ENCODE measurements around the gene SPCS2.
"Not testable (repeated sequence)": the region's sequence is repeated elsewhere in the genome, so short reads cannot be mapped to it uniquely, and the experiment has no call there.

SPCS2 gene

DNA sequence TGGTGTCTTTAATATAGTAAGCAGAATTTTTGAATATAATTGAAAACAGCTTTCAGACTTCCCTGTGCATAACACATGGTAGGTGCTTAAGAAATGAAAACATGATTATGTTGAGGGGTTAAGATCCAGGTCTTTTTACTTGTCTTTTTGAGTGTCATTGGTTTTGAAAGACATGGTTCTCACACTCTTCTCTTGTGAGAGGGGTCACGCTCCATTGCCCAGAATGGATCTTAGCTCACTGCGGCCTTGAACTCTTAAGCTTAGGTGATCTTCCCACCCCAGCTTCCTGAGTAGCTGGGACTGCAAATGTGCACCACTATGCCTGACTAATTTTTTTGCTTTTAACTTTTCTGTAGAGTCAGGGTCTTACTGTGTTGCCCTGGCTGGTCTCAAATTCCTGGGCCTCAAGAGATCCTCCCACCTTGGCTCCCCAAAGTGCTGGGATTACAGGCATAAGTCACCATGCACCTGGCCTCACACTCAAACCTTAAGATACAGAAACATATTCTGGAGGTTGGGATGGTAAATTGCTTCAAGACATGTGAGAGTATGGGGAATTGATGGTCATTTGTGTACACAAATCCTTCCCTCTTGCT, 1.4 kb downstream of the SPCS2 start:
- DNase-seq: no peak

DNA sequence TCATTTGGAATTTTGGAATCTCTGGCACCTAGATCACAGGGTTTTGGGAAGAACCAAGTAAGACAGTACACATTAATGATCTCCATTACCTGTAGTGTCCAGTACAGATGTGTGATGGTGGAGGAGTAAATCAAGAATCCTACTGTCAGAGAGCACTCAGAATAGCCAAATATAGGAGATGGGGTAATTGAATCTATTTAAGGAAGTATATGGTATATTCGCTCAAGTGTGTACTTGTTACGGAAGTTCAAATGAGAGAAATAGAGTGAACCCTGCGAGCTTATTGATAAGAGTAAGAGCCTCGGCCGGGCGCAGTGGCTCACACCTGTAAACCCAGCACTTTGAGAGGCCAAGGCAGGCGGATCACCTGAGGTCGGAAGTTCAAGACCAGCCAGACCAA, 2.2 kb downstream of the SPCS2 start:
- DNase-seq: no peak

DNA sequence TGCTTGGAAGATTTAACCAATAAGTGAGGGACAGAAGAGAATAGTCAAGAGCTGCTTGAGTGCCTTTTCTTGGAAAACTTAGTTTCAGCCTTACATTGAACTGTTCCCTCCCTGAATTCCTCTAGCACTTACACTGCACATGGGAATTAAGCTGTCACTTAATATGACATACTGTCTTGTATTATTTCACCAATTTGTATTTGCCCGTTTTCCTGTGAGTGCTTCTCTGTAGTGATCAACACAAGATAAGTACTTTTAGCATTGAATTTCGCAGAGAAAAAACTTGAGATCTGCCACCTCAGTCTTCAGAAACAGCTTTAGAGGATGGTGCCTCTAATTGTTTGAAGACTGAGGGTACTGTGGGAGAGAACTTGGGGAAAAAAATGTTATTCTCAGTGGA, 3.7 kb downstream of the SPCS2 start:
- no peak for DNase-seq

DNA sequence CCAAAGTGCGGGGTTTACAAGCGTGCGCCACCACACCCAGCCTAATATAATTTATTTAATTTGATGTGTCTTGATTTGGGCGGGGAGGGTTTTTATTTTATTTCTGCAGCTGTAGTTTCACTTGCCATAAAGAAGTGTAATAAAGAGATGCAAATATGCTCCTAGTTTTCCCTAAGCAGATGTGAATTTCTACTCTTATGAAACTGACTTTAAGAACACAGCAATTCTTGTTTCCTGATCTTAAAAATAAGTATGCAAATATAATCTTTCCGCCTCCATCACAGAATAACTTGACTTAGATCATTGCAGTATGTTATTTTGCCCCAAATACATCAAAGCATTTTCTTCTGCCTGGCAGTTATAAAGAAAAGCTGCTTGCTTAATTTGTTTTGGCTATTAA, 4.4 kb downstream of the SPCS2 start:
- no peak for DNase-seq

DNA sequence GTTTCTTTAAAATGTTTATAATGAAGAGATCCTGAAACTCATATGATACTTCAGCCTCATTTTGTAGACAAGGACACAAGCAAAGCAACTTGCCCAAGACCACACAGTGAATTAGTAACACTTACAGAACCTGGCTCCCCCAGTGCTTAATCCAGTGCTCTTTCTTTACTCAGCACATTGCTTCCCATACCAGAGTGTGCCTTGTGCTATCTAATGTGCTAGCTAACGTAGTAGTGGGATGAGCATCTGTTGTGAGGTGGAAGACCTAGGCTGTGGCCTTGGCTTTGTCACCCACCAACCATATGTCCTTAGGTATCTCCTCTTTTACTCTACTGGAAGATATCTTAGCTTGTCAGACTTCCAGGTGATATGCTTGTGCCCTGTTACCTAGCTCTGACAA, 5.1 kb downstream of the SPCS2 start:
- DNase-seq: no peak

DNA sequence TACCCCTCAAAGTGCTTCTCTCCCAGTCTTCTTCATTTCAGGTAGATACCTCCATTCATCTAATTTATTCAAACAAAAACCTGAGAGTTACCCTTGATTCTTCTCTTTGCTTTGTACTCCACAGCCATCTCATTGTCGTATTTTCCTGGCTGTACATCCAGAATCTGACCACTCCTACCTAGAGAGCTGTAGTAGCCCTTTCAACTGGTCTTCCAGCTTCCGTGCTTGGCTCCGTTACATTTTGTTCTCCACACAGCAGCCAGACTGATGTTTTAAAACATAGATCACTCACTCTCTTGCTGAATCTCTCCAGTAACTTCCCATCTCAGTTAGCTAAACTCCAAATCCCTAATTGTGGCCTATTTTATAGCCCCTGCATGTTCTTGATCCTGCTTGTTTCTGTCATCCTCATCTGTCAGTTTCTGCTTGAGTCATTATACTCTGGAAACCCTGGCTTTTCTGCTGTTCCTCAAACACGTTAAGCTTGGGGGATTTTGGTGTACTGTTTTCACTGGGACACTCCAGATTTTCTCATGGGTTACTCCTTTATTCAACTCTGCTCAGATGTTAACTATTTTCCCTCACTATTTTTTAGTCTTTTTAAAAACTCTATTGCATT, 7.4 kb downstream of the SPCS2 start:
- DNase-seq: no peak

DNA sequence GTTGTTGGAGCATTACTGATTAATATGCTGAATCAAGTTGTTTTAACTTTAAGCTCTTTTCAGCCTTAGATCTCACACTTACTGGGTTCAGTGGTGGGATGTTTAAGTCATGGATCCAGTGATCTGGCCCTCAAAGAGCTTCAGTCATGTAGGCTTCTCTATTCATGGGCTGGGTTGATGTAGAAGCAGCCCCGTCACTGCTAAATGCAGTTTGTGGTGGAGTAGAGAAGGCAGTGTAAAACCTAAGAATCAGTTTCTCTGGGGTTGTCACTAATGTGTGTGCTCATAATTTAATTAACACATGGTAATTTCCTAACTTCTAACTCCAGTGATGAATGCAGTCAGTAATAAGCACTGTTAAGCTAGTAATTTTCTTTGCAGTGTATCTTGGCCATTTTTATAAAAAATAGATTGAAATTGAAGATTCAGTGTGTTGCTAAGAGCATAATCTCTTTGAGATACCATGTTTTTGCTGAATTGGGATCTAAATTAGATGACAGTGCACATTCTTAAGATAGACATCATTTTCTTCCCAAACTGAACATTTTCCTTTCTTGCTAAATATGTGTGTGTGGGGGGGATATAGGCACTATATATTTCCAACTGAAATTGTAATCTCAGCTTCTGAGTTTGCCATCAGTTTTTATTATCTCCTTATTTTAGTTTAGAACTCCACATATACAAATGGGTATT, 9.0 kb downstream of the SPCS2 start:
- no peak for DNase-seq

DNA sequence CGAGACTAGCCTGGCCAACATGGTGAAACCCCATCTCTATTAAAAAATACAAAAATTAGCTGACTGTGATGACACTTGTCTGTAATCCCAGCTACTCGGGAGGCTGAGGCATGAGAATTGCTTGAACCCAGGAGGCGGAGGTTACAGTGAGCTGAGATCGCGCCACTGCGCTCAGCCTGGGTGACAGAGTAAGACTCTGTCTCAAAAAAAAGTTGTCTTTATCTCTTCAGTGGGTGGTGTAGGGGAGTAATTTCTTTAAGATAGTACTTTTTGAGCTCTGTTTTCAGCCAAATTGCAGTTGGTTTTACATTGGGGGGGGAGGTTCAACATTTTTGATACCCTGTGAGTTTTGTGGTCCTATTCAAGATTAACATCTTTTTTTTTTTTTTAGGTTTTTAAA, 11.1 kb downstream of the SPCS2 start:
- DNase-seq: not testable (repeated sequence)

DNA sequence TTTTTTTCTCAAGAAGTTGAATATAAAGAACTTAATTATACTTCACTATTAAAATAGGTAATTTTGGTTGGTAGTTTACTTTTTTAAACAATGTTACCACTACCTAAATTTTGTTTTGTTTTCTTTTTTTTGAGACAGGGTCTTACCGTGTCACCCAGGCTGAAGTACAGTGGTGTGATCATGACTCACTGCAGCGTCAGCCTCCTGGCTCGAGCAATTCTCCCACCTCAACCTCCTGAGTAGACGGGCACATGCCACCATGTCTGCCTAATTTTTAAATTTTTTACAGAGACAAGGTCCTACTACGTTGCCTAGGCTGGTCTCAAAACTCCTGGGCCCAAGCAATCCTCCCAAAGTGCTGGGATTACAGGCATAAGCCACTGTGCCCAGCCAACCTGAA, 17.6 kb downstream of the SPCS2 start:
- DNase-seq: no peak

DNA sequence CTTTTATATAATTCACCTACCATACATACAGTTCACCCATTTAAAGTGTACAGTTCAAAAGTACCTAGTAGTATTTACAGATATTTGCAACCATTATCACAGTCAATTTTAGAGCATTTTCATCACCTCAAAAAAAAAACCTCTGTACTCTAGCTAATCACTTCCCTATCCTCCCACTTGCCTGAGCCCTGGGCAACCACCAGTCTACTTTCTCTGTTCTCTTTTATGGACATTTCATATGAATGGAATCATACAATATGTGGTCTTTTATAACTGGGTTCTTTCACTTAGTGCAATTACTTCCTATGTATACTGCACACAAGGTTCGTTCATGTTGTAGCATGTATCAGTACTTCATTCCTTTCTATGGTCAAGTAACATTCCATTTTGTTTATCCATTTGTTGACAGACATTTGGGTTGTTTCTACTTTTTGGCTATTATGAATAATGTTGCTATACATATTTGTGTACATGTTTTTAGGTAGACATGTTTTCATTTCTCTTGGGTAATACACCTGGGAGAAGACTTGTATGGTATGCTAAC, 21.9 kb downstream of the SPCS2 start:
- DNase-seq: no peak

DNA sequence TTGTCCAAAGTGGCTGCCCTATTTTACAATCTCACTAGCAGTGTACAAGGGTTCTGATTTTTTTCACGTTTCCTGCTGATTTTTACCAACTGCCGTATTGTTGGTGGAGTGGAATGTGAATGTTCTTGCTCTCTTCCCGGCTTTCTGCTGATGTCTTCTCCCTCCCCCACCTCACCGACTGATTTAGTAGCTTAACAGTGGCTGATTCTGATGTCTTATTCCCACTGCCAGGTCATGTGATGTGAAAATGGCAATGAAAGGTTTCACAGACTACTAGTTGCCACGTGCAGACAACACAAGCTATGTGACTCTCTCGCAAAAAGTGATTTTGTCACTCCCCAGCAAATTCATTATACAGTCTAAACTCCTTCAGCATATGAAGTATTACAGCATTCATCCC, 22.4 kb downstream of the SPCS2 start:
- DNase-seq: no peak

DNA sequence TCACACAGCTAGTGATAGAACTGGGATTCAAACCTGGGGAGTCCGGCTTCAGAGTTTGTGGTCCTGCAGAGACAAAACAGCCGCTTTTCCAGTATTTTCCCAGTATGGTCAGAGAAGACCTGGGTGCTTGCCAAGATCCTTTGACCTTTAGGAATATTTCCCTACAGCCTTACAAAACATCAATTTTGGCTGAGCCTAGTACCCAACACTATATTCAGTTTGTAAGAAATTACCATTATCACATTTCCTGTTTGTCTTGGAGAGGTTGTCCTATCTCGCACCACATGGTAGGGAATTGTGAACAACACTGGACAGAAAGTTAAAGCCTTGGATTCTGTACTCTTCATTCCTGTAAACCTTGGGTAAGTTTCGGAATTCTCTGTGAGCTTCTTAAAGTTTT, 29.0 kb downstream of the SPCS2 start:
- no peak for DNase-seq

DNA sequence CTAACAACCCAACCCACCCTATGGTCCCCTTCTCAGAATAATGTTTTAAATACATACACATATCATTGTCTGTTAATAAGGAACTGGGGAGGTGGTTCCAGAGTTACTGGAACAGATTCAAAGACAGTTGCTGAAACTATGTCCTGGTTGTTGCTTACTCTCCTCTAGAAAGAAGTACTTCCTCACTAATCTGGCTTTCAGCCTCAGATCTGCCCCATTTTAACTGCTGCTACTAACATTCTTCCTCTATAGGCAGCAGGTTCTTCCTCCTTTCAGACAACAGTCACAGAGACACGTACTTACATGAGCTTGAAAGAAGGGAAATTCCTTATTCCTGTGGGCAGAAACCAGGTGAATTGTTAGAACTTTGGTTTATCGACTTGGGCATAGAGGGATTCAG, 31.6 kb downstream of the SPCS2 start:
- no peak for DNase-seq

DNA sequence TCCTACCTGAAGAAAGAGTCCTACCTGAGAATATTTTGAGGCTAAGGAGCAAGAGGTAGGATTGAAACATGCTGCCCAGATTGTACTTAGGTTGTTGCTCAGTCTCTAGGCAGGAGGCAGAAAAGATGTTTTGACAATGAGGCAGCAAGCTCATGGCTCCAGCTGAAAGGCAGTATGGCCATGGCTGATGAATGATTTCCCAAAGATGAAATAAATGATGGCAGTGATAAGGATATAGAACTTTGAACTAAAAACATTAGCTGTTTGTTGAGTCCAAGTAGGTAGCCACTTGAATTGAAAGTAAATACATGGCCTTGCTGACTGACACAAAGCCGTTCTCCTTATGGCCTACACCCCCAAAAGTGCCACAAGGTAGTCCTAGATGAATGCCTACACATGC, 32.8 kb downstream of the SPCS2 start:
- DNase-seq: no peak

DNA sequence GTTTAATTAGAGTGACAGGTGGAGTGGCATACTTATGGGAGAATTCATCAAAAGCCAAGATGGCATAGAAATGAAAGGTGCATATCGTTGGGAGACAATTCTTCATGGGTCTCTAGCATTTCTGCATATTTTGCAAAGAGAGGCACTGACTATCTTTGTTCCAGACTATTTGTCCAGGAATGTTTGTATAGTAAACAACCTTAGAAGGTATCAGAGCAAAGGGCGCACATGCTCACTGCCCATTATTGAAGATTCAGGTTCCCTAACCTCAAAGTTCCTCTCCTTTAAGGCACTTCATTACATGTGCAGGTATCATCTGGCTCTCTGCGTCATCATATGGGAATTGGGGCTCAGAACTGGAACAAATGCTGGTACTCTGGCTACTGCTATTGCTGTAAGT, 35.0 kb downstream of the SPCS2 start:
- no peak for DNase-seq

DNA sequence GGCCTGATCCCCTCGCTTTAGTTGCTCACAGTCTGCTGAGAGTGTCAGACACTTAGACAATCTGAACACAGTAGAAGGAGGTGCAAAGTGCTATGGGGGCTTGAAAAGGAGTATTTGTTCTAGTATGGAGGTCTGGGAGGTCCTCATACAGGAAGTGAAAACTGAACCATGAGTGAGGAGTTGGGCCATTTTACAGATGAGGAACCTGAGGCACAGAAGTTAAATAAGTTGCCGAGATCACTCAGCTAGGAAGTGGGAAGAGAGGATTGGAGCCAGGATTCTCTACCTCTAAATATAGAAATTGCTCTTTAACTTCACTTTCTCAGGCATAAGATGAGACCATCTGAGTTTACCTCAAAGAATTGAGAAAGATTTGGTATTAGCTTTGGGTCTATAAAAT, 35.7 kb downstream of the SPCS2 start:
- no peak for DNase-seq

DNA sequence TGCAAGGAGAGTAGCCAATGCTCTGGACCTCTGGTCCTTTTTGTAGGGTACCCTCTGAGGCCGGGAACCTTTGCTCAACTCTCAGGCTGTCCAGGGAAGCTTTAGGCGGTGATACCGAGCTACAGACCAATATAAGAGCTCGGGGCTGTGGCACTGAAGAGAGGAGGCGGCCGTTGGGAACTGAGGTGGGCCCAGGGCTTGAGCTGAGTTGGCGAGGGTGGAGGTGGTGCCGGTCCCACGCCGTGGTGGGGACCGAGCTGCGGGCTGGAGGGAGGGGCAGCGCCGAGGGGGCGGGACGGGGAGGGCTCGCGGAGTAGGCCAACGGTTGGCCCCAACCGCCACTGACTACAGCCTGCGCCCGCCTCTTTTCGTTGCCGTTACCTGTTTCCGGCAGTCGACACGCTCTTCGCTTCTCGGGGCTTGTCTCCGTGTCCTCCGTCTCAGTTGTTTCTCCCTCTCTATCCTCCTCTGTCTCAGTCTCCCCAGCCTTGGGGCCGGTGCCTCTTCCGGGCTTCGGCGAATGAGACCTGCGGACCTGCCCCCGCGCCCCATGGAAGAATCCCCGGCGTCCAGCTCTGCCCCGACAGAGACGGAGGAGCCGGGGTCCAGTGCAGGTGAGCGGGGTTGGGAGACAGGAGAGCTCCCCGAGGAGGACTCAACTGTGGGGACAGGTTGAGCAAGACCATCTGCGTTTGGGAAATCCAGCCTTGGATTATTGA, 39.6 kb downstream of the SPCS2 start, which contains the start of gene NEU3:
Gene NEU3, plus strand, starts transcription at position 393 of the 719 bp plus-strand sequence. Its CDS starts 128 bp downstream, at position 521.
- peak; percentile 91 for DNase-seq

DNA sequence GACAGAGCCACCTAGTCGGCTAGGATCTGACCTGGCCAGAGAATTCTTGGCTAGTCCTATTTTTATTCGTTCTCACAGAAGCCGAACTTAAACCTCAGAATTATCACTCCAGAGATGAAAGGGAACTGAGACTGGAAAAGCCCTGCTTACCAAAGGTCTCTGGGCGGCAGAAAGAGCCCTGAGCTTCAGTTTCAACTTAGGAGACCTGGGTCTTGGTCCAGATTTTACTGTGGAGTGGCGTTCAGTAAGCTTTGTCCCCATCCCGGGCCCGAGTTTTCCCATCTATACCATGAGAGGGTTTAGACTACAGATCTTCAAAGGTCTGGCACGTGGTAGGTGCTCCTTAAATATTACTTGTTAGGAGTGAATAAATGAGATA, 40.2 kb downstream of the SPCS2 start:
- no peak for DNase-seq

DNA sequence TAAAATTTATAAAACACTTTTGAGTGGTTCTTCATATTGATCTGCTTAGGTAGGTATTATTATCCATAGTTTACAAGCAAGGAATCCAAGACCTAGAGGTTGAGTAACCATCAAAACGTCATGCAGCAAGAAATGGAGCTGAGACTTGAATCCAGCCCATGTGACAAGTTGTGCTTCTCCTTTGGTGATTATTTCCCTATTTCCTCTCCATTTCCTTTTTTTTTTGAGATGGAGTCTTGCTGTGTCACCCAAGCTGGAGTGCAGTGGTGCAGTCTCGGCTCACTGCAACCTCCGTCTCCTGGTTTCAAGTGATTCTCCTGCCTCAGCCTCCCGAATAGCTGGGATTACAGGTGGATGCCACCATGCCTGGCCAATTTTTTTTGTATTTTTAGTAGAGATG, 41.1 kb downstream of the SPCS2 start:
- DNase-seq: not testable (repeated sequence)

DNA sequence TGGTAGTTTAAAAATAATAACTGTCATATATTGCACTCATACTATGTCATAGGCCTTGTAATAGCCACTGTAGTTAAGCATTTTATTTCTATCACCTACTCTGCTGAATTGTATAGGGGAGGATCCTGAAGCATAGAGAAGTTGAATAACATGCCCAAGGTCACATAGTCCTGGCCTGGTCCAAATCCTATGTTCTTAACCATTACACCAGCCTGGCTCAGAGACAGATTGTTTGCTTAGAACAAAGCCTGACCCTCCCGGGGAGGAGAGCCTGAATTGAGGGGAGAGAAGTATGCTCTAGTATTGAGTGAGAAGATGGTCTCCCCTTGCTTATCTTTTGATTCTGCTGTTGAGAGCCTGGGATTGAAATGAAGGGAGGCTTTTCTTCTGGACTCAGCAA, 41.9 kb downstream of the SPCS2 start:
- DNase-seq: no peak

DNA sequence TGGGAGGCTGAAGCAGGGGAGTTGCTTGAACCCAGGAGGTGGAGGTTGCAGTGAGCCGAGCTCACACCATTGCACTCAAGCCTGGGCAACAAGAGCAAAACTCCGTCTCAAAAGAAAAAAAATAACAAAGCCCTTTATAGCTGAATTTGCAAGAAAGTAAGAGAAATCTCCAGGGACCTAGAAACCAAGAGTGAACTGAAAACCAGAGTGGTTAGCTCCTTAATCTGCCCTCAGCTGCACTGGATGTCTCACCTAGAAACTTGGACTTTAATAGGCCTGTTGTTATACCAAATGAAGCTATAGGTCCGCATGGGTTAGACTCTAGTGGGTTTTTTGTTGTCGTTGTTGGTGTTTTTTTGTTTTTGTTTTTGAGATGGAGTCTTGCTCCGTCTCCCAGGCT, 43.8 kb downstream of the SPCS2 start:
- no peak for DNase-seq

DNA sequence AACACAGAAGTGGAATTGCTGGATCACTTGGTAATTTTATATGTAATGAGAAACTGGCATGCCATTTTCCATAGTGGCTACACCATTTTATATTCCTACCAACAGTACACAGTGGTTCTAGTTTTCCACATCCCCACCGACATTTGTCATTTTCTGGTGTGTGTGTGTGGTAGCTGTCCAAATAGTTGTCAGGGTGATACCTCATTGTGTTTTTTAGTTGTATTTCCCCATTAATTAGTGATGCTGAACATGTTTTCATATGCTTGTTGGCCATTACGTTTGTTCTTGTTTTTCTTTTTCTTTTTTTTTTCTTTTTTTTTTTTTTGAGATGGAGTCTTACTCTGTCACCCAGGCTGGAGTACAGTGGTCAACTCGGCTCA, 51.9 kb downstream of the SPCS2 start:
- no peak for DNase-seq

DNA sequence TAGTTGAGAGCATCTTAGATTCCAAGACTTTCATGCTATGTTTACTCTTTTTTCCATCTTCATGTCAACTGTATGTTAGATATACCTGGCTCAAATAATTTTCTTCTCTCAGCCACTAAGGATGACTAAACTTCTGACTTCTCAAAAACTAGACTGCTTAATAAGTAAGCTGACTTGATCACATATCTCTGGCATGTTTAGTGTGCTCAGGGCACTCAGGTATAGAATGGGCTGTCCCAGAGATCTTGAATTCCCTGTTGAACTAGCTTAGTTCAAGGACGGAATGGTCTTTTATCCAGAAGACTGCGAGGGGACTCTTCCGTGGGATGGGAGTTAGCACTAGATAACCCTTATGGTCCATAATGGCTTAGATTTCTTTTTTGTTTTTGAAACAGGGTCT, 52.6 kb downstream of the SPCS2 start:
- DNase-seq: no peak

DNA sequence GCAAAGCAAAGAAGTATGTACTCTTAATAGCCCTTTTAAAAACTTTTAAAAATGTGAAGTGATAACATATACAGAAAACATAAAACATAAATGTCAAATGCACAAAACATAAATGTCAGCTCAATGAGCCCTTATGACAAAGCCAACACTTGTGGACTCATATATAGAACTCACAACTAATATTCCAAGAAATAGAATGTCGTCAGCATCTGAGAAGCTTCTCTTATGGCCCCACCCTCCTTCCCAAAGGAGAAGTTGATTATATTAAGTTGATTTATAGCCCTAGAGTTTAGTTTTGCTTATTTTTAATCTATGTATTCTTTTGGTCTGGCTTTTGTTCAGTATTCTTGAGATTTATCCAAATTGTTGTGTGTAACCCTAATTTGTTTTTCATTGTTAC, 53.5 kb downstream of the SPCS2 start:
- DNase-seq: no peak
